GM21447 (cell line): ENCODE measurements around the gene STPG3.
"Not testable (repeated sequence)": the region's sequence is repeated elsewhere in the genome, so short reads cannot be mapped to it uniquely, and the experiment has no call there.

ENCODE experiments used
- ATAC-seq: cut with Tn5 transposase; IDR thresholded peaks from one replicate; pipeline ENCODE4 v1.9.1; 2021; ENCODE audit not compliant: unreplicated experiment

Gene STPG3

DNA sequence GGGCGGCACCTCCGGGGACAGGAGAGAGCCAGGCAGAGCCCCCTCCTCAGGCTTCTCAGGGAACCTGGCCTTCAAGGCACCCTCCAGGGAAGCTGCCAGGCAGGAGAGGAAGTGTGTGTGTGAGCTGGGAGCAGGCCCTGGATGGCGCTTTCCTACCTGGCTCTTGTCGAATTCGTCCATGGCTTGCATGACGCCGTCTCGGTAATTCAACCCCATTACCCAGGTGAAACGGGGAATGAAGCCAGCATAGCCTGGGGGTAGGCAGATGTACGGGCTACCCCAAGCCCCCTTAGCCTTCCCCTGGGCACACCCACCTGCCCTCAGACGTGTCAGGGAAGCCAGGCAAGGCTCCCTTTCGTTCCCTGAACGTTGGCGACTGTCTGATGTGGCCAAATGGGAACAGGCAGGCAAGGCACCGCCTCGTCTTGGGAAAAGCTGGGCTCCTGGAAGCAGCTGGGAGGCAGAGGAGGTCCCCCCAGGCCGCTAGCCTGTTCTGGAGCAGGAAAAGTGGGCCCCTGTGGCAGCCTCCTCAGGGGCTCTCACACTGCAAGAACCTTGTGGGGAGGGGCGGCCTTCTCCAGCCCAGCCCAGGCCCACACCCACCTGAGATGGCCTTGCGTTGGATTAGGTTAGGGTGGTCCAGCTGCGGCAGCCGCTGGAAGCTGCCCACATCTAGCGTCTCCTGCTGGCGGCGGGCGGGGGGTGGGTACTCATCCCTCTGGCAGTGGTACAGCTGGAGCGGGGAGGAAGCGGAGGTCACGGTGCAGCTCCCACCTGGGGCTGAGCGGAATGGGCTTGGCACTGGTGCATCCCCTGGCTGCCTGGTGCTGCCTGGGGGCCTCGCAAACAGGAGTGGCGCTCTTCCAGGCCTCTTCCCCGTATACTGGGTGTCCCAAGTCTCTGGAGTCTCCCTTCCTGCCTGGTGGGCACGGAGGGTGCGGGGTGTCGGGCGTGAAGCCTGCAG lies 6.3 kb upstream of the STPG3 start:
- ATAC-seq, result no peak

DNA sequence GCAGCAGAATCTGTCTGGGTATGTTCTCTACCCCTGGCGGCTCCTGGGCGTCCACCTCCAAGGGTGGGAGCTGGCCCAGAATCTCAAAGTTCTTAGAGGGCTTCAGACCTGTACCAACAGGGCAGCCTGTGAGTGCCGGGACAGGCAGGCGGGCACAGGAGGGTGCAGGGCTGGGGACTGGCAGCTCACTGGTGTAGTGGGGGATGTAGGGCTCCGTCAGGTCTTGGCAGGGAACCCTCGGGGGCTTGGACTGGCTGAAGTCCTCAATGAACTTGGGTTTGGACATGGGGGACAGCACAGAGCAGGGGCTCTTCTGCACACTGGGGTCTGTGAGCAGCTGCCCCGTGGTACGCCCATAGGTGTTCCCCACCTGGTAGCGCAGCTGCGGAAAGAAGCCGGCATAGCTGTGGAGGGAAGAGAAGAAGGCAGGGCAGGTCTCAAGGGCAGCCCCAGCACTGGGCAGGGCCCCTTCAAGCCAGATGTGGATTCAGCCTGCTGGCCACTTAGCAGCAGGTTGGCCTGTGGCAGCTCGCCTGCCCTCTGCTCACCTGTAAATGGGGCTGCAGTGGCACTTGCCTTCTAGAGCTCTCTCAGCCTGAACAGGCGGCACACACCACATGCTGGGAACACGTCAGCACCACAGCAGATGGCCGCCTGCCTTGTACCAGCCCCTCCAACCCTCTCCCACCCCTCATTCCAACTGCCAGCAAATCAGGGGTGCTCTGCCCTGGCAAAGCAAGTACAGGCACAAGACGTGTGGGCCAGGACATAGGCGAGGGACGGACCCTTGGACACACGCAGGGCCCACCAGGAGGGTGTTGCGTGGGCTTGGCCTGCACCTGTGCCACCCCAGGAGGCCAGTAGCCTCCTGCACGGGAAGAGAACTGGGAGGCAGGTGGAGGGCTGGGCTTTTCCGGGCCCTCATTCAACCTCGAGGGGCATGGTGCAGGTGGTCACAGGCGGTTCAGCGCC lies 5.3 kb upstream of the STPG3 start:
- no peak for ATAC-seq

DNA sequence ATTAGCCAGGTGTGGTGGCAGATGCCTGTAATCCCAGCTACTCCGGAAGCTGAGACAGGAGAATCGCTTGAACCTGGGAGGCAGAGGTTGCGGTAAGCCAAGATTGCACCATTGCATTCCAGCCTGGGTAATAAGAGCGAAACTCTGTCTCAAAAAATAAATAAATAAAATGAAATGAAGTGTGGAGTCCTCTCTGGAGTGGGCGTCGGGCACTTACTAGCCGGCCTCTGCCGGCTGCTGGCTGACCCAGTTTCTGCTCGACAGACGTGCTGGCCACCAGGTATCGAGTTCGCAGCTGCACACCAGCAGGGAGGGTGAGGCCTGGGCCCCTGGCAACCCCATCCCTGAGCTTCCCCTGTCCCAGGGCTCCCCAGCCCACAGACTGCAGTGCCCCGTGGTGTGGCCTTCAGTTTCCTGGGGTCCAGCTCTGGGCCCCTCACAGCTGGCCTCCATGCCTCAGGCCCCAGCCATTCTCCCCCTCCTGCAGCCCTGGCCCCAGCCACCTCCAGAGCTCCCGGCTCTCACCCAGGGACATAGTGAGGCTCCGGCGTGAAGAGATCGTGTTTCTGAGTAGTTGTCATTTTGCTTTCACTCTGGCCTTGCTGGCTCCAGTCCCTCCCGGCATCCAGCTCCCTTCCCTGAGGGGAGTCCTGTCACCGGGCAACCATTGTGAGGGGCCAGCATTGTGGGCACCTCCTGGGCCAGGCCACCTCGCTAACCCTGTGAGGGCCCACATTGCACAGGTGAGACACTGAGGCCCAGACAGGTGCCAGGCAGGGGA lies 3.8 kb upstream of the STPG3 start:
- ATAC-seq, result no peak

DNA sequence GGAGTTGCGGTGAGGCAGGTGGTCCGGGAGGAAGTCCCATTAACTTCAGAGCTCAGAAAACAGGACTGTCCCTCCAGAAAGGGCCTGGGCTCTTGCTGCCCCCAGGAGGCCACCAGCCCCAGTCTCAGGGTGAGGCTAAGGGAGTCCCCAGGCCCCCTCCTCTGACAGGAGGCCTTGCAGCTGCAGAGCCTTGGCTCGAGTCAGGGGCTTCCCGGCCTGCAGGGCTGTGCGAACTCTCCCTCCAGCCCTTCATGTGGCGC lies 3.2 kb upstream of the STPG3 start:
- no peak for ATAC-seq

DNA sequence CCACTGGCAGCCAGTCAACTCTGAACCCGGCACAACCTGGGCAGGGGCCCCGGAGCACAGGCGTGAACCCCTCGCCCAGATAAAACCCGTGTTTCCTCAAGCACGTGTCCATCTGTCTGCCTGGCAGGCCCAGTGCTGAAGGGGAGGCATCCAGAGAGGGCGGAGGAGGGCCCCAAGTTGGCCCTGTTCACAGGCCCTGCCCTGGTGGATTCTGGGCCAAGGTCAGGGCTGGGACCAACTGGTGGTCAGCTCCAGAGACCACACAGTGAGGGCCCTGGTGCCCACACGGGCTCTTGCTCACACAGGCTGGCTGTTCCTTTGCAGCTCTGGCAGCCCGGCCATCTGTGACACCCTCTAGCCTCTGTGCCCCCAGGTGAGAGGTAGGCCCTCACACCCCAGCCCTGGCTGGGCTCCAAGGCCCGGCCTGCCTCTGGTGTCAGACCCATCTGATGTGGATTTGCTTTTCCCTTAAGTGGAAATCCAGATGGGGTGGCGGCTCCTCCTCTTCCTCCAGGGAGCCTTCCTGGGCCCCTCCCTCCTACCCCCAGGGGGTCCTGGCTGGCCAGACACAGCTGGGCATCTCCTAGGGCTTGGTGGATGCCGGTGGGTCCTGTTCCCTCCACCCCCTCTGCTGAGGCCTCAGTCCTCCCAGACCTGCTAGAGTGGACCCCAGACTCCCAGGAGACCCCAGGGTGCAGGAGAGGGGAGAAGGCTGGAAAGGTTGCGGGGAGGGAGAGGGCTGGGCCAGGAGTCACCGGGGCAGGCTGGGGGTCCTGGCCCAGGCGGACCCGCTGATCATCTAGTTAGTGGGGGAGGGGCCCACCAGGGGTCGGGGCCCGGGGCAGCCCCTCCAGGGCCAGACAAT lies 525 bp upstream of the STPG3 start:
- ATAC-seq, result no peak

DNA sequence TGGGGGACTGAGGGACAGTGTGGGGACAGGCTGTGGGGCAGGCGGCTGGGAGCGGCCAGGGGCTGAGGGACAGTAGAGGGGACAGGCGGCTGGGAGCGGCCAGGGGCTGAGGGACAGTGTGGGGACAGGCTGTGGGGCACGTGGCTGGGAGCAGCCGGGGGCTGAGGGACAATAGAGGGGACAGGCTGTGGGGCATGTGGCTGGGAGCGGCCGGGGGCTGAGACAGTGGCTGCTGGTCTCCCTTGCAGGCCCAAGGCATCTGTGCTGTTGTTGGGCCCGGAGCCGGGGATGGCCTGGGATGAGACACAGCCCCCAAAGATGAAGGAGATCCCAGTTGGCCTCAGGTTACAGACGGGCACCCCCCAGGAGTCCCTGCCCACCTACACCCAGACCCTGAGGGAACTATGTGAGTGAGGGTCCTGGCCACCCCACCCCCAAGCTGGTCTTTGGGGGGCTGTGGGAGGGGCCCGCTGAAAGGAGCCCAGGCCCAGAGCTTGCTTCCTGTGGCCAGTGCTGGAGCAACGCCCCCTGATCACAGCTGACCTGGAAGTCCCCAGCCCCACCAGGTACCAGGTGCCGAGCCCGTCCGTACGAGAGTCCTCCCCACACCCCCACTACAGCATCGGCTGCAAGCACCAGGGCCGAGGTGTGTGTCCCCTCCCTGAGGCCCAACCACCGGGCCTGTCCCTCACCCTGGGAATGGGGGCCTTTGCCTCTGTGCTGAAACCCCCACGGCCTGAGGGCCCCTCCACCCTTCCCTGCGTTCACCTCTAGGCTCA lies 593 bp downstream of the STPG3 start:
- ATAC-seq, result no peak

DNA sequence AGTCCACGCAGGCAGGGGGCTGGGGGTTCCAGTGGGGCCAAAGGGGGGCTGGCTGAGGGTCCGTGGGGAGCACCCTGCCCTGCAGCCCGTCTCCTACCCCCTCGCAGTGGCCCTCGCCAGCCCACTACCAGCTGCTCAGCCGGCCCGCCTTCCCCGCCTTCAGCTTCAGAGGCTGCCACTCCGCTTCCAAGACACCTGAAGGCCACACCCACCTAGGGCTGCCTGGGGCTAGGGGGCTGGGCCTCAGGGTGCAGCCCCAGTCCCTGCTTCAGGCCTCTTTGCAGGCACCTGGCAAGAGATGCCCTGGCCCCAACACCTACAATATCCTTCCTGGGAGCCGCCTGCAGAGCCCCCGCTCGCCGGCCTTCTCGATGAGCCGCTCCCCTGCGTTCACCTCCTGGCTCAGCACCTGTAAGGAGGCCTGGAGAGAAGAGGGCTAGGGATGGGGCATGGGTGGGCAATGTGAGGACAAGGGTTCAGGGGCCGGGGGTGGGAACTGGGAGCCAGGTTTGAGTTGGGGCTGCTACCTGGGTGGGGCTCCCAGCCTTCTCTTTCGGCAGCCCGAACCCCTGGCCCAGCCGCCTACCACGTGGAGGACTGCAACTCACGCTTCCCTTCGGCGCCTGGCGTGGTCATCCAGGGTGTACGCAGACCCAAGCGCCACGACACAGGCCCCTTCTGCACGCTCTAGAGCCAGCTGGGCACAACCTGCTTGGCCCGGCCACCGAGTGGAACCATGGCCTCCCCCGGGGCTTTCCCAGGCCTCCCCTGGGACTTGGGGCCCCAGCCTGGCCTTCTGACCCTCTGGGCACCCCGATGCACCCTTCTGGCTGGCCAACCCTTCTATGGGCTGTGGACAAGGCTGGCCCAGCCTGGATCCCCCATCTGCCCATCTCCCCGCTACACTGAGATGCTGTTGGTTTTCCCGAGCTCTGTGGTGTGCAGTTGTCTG lies 1.7 kb downstream of the STPG3 start:
- ATAC-seq, result no peak

DNA sequence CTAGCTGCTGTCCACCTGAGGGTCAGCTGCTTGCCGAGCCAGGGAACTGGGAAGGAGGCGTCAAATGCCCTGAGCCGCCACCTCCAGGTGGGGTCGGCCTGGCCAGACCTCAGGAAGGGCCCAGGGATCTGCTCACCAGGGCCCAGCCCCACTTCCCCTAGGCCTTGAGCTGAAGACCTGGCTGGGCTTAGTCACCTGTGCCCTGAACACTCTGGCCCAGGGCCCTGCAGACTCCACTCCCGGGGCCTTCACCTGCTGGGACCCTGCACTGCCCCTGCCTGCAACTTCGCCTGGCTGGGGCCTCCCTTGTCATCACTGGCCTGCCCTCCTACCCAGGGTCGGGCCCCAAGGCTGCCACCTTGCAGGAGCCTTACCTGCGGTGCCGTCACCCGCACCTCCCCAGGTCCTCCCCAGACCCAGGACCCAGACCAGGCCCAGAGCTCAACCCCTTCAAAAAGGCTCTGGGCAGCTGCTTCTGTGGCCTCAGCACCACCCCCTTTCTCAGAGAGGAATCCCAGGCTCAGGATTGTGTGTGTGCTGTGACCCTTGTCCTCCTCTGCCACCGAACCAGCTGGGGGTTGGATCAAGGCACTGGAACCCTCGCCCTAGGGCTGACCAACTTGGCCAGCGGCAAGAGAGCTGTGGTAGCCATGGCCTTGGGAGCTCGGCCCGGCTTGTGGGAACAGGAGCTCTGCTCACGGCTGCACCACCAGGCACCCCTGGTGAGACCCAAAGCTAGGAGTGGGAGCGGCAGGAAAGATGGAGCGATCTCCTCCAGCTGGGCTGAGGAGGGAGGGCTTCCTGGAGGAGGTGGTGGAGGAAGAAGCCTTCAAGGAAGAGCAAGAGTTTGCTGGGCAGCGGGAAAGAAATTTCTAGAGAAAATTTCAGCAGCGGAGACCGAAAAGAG lies 2.9 kb downstream of the STPG3 start:
- ATAC-seq, result no peak

DNA sequence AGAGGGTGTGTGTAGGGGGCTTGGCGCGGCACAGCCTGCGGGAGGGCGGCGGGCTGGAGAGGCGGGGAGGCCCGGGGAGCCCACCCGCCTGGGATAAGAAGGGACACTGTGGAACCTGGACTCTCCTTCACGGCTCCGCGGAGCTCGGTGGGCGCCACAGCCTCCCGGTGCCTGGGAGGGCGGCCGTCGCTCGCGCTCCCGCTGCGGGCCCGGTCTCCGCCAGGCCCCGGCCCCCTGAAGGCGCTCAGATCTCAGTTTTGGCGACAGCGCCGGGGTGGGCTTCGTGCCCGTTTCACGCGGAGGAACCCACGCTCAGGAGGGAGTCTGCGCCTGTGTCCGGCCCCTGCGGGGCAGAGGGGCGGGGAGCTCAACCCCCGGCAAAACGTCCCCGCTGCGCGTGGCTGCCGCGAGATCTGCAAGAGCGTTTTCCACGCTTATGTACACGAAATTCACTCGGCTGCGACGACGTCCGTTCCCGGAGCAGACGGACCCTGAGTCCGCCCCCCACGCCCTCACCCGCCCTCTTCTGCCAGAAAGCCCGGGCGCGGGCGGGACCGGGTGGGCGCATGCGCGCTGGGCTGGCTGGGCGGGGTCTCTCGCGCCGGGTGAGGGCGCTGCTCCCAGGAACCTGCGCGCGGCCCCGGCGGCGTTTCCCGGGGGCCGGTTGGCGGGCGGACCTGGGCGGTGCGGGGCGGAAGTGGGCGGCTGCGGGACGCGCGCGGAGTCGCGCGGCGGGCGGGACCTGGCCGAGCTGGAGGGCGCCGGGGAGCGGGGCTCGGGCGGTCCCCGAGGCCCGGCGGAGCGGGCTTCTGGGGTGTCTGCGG lies 3.8 kb downstream of the STPG3 start, which contains the start of gene NELFB:
NELFB (plus strand) TSS at position 704 of the 824 bp plus-strand sequence.
- peak; percentile 73 for ATAC-seq

DNA sequence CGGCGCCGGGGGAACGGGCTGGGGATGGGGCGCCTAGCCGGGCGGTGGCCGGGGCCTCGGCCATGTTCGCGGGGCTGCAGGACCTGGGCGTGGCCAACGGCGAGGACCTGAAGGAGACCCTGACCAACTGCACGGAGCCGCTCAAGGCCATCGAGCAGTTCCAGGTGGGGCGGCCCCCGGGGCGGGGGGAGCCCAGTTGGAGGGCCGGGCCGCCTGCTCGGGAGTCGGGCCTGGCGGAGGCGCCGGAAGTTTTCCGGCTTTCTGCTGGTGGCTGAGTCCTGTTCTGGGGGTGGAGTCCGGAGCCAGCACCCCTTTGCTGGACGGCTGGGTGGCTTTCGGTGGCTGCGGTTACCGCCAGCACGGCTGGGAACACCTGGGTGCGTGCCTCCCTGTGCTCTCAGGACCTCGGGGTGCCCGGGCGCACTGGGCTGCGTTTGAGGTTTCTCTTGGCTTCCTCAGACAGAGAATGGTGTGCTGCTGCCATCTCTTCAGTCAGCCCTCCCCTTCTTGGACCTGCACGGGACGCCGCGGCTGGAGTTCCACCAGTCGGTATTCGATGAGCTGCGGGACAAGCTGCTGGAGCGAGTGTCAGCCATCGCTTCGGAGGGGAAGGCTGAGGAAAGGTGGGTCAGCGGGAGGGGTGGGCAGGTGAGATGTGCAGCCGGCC lies 4.5 kb downstream of the STPG3 start:
- no peak for ATAC-seq

DNA sequence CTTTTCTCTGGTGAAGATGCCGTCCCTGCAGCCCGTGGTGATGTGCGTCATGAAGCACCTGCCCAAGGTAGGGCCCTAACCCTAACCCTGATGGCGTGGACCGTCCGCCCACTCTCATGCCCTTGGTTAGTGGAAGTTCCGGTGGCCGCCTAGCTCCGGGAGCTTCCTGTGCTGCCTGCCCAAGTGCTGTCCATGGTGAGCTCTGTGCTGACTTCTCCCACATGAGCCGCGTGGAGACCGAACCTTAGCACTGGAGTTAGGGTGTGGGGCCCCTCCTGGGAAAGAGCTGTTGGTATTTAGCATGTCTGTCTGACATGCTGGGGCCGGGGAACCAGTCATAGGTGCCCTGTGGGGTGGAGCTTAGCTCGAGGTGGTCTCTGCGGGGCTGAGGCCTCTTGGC lies 5.3 kb downstream of the STPG3 start:
- ATAC-seq, result no peak

DNA sequence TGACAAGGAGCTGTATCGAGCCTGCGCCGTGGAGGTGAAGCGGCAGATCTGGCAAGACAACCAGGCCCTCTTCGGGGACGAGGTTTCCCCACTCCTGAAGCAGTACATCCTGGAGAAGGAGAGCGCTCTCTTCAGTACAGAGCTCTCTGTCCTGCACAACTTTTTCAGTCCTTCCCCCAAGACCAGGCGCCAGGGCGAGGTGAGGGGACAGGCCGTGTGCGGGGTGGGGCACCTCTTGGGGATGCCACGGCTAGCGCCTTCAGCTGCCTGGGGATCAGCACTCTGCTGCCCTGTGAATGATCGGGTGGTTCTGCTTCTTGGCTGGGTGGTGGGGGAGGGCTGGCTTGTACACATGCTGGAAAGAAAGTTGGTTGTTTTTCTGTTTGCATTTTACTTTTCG lies 5.8 kb downstream of the STPG3 start:
- no peak for ATAC-seq

DNA sequence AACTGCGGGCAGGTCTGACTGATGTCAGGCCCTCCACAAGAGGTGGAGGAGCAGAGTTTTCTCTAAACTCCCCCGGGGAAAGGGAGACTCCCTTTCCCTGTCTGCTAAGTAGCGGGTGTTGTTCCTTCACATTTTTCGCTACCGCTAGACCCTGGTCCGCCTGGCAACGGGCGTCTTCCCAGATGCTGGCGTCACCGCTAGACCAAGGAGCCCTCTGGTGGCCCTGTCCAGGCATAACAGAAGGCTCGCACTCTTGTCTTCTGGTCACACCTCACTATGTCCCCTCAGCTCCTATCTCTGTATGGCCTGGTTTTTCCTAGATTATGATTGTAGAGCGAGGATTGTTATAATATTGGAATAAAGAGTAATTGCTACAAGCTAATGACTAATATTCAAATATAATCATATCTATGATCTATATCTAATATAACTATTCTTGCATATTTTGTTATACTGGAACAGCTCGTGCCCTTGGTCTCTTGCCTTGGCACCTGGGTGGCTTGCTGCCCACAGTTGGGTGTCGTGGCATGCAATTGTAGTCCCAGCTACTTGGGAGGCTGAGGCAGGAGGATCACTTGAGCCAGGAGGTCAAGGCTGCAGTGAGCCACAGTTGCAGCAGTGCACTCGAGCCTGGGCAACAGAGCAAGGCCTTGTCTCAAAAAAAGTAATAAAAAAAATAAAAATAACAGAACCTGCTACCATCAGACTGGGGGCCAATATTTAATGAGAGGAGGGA lies 11.3 kb downstream of the STPG3 start:
- ATAC-seq, result not testable (repeated sequence)

DNA sequence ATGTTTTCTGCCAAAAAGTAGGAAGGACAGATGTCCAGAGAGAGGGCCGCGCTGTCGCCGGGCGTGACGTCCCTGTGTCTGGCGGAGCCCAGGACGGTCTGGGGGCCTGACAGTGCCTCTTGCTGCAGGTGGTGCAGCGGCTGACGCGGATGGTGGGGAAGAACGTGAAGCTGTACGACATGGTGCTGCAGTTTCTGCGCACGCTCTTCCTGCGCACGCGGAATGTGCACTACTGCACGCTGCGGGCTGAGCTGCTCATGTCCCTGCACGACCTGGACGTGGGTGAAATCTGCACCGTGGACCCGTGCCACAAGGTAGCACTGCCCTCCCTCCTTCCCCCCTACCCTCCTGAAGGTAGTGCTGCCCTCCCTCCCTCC lies 11.8 kb downstream of the STPG3 start:
- no peak for ATAC-seq

DNA sequence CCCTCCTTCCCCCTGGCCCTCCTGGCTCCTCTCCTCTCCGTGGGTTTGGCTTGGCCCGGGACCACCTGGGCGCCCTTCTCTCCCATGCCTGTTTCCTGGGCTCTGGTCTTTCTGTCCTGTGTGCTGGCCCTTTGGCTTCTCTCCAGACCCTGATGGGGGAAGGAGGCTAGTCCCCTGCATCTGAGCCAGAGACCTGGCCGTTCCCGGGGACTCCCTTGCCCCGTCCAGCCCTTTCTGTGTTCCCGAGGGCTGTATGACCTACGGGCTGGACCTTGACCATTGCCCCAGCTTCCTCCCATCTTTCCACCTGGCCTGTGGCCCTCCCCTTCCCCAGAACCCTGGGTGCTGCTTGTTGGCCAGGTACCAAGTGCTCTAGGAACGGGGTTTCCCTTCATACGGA lies 12.4 kb downstream of the STPG3 start:
- ATAC-seq, result no peak
